GM21723 (cell line): ENCODE data around the gene FGF5.
"Not testable (repeated sequence)": the region's sequence is repeated elsewhere in the genome, so short reads cannot be mapped to it uniquely, and the experiment has no call there.

ENCODE experiments used
- ATAC-seq: cut with Tn5 transposase; IDR thresholded peaks from one replicate; pipeline ENCODE4 v1.9.1; 2021; ENCODE audit warnings: mild to moderate bottlenecking, moderate library complexity; ENCODE audit not compliant: unreplicated experiment

FGF5 gene

DNA sequence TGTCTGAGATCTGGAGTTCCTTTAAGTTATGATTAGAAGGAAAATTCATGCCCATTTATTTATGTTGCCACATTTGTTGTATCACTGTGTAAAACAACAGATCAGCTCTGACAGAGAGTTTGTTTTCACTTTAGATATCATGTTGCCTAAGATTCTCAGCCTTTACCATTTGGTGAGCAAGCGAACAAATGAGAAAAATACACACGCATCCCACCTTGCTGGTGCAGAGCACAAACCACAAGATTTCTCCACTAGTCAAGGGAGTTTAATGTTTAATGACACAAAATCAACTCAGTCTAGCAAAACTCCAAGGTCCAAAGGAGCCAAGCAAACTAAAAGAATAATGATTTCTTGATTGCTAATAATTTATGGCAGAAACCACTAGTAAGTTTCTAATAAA, 27.7 kb downstream of the FGF5 start:
- no peak for ATAC-seq

DNA sequence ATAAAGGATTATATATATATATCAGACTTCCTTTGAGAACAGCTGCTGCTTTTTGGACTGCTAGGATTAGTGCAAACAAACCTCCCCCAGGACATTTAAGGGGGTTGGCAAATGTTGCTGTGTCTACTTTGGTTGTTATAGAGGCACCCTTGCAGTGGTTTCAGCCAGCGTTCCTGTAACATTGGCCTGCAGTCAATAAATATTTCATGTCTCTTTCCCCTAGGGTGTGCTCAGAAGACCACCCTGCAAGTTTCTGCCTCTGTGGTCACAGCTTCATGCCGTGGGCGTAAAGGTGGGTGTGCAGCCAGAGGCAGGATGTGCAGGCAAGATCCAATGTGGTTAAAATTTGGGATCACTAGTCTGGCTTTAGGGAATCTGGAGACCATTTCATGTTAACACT, 28.9 kb downstream of the FGF5 start:
- ATAC-seq: no peak

DNA sequence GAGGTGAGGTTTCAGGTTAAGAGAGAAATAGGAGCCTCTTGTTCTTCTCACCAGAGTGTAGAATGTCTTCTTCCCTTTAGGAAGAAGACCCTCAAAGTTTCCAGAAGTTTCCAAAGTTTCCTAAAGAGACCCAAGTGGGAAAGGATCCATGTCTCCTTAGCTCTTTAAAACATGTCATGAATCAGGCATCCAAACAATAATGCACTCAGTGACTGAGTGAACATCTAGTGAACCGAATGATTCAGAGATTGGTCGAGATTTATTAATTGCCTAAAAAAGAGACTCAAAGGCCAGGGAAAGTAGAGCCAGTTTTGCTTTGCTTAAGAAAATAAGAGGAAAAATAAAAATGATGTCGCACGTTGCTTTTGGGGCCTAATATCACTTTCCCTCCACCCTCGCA, 29.4 kb downstream of the FGF5 start:
- no peak for ATAC-seq

DNA sequence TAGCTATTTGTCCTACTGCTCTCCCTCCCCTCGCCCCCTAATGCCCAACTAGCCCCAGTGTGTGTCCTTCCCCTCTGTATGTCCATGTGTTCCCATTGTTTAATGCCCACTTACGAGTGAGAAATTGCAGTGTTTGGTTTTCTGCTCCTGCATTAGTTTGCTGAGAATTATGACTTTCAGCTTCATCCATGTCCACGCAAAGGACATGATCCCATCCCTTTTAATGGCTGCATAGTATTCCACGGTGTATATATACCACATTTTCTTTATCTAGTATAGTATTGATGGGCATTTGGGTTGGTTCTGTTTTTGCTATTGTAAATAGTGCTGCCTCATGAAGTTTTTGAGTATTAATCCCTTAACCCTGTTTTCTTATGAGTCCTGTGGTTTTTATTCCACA, 35.4 kb downstream of the FGF5 start:
- ATAC-seq: no peak

DNA sequence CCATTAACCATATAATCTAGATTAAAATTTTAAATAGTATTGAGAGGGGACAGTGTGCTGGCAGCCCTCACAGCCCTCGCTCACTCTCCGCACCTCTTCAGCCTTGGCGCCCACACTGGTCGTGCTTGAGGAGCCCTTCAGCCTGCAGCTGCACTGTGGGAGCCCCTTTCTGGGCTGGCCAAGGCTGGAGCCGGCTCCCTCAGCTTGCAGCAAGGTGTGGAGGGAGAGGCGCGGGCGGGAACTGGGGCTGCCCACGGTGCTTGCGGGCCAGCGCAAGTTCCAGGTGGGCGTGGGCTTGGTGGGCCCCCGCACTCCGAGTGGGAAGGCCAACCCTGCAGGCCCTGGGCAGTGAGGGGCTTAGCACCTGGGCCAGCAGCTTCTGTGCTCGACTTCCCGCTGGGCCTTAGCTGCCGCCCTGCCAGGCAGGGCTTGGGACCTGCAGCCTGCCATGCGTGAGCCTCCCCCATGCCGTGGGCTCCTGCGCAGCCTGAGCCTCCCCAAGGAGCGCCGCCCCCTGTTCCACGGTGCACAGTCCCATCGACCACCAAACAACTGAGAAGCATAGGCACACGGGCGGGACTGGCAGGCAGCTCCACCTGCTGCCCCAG, 36.3 kb downstream of the FGF5 start:
- no peak for ATAC-seq

DNA sequence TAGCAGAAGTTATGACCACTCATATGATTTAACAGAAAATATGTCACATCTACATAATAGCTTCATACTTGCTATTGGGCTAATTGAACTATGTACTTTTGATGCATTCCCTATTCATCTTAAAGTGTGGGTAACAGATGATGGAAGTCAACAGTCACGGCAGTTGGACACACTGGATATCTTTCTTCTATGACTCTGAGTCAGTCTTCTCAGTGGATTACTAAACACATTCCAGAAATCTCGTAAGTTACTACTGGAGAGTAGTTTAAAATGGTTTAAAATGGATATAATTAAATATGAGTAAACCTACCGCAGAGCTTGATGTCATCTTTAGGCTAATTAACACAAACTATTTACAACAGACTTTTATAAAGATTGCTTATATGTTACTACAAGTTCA, 39.0 kb downstream of the FGF5 start:
- no peak for ATAC-seq

DNA sequence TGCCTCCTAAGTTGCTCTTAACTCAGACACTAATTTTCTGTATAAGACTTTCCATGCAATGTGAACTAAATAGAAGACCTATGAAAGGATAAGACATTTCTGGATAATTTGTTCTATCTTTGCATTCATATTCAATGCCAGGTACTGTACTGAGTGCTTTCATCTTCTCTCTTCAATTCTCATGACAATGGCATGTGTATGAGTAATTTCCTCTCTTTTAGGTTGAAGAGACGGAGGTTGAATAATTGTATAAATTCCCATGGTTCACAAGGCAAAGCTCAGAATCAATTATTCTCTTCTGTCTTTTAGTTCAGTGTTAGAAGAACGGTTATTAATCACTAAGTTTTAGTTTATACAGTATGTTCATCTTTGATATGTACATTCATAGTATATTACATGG, 39.8 kb downstream of the FGF5 start:
- no peak for ATAC-seq

DNA sequence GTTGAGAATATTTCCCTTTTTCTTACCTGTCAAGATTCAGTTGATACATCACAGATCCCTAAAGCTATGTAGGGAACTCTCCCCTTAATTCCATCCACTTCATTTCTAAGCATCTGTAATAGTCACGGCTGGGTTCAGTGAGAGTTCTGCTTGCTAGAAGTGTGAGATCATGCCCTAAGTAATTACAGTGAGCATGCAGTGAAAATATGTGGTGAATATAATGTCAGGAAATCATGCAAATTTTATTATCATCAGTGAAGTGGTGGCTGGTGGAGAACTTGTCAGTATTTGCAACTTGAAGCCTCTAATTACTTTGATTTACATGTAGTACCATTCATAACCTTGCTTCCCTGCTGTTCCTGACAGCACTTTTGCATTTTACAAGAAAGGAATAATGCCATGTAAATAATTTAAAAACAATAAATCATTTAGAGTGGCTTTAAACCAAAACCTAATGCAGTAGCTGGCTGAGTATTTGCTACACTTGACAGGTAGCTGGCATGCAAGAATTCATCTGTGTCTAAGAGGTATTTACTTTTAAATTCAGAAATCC, 40.8 kb downstream of the FGF5 start:
- ATAC-seq: no peak

DNA sequence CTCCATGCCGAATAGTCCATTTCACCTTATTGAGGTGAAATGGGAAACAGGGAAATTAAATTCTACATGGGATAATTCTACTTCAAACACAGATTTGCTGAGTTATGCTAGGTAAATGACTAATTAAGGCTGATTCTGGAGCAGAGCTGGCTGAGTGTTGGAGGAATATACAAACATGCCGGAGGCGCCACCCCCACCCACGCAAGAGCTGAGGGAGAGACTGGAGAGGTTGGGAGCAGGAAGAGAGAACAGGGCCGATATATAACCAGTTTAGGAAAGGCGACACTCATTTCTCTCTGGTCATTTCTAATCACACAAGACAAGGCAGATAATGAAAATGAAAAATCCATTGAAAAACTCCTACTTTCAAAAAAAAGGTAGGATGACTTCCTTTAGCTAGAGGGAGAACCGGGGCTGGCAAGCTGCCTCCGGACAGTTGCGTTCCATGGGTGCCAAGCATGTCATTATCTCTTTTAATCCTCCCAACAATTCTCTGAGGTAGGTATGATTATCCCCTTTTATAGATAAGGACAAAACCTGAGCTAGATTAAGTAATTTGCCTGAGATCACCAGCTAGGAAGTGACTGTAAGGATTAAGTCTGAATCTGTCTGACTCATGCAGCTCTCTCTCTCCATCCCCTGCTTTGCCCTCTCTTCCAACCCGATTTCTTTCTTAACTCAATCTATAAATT, 41.5 kb downstream of the FGF5 start:
- no peak for ATAC-seq

DNA sequence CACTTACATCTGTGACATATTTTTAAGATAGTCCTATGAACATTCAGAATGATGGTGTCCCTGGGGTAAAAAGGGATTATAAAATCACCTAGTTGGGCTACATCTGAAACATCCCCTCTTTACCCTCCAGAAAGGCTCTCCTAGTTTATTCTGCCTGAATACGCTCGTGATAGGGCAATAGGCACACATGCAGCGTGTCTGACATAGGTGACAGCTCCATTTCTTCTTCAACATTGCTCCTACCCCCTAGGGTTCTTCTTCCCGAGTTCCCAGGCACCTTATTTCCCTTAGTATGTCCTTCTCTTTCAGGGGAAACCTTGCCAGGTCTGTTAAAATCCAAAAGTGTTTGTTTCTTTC, 42.0 kb downstream of the FGF5 start:
- no peak for ATAC-seq

DNA sequence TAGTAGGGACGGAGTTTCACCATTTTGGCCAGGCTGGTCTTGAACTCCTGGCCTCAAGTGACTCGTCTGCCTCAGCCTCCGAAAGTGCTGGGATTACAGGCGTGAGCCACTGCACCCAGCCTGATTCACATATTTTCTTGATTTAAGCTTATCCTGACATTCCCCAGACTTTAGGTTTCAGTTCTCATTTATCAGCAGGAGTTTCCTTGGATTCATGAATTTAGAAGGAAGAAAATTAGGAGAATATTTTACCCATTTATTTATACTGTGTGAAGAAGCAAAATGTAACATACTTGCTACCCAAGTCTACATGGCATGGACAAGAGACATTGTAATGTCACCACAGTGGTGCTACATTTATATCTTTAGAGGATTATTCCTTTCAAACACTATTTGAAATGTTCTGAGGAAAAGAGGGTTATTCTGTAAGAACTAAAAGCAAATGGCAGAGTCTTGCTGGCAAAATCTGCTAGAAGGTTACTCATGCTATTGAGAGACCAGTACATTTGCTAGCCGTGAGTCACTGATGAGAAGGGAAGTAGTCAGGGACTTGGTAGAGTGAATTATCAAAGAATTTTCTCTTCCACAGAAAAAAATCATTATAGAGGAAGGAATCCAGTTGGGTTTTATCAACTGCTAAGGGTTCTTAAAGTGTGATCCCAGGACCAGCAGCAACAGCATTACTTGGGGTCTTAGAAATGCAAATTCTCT, 43.0 kb downstream of the FGF5 start:
- no peak for ATAC-seq

DNA sequence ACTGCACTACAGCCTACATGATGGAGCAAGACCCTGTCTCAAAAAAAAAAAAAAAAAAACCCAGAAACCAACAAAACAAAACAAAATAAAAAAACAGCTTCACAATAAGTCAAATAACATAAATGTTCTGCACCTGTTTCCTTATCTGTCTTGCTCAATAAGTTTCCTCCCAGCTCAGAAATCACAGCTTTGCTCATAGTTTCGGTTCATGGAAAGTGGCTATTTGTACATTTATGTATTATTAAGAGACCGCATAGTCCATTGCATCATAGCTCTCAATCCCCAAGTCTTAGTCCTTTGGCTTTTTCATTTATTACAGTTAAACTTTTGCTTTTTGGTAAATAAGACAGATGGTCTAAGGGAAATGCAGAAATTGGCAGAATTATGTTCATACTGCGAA, 44.7 kb downstream of the FGF5 start:
- ATAC-seq: no peak

DNA sequence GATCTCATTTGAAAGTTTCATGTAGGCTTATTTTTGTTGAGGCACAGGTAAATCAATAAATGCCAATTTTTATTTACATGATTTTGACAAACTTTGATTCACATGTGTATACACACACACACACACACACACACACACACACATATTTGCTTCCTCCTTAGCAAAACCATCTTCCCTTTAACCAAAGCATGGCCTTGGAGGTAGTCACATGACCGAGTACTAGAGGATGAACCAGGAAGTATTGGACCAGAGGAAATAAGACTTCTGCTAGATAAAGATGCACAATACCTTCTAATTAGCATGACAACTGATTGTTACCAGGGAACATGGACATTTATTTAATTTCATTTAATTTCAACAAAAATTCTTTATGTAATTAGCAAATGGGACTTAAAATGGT, 45.7 kb downstream of the FGF5 start:
- no peak for ATAC-seq

DNA sequence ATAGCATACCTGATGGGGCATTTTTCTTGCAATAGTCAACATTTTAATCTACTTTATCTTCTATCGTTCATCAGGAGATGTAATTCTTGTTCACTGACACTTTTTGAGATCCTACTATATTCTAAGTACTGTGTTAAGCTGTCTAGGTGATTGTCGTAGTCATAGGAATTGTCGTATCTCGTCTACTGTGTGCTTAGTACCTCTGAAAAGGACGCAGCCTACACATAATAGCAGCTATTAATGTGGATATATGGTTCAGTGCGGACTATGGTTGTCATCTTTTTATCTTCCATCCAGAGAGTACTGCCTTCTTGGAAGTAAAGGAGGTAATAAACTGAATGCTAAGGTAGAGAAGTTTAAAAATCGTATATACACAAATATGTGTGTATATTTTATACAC, 47.2 kb downstream of the FGF5 start:
- ATAC-seq: no peak

DNA sequence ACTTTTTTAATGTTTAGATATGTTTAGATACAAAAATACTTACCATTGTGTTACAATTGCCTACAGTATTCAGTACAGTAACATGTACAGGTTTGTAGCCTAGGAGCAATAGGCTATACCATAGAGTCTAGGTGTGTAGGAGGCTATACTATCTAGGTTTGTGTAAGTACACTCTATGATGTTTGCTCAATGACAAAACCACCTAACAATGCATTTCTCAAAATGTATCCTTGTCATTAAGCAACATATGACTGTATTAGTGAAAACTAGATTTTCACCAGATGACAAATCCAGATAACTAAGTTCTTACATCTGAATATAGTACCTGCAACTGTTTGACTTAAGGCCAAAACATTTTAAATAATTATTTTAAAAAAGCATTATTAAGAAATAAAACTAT, 49.4 kb downstream of the FGF5 start:
- not testable (repeated sequence) for ATAC-seq

DNA sequence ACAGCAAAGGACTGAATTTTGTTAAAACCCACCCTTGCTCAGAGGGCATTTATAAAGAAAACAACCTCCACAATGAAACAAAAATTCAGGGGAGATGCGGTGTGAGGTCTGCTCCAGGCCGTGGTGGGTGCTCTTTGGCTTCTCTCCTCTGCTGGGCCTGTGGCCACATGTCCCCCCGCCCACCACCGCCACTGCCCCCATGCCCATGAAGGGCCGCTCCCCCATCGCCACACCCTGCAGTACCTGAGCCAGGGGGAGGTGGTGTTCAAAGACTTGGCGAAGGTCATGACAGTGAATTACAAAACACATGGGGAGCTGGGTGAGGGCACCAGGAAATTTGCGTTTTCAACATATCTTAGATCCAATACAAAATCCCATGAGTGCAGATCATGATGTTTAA, 54.9 kb downstream of the FGF5 start:
- no peak for ATAC-seq

DNA sequence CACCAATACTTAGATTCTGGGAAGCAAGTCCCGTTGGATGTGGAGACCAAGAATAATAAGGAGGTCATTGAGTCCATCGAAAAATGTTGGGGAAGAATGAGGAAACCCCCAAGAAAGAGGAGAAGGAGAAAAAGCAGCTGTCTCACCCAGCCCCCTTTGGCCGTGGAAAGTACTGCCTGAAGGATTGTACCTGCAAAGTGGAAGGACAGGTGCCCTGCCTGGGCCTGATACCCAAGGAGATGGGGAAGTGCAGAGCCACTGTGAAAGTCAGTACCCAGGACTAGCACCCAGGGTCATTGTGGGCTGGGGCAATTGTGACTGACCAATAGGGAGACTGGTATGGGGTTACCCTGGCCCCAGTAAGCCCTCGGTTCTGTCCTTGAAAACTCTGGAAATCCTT, 55.3 kb downstream of the FGF5 start:
- no peak for ATAC-seq

DNA sequence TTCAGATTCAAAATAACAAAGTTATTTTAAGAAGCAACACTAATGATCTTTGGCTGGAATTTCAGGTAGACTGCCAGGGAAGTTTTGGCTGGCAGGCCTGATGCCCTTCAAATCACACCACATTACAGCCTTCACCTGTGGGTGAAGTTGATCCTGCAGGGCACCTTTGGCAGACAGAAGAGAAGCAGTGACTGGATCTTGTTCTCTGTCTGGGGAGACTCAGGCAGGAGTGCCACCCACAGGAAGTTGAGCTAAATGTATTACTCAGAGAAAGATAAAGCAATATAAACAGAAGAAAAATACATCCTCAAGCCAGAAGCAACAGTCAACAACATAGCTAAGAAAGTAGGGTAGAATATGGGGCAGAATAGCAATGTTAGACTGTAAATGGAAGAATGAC, 56.3 kb downstream of the FGF5 start:
- no peak for ATAC-seq

DNA sequence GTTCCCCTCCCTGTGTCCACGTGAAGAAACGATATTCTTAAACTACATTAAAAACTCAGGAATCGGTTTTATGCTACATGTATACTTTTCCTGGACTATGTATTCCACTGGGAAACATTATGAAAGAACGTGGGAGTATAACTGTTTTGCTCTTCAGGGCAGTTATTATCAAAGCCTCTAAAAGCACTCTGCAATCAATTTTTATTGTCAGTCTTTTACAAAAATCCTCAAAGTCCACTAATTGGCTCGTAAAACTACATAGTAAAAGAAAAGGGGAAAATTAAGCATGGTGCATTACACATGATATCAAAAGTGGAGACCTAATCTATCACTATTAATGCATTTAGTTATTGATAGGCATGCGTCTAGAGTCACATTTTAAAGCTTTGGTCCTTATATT, 57.7 kb downstream of the FGF5 start:
- no peak for ATAC-seq

DNA sequence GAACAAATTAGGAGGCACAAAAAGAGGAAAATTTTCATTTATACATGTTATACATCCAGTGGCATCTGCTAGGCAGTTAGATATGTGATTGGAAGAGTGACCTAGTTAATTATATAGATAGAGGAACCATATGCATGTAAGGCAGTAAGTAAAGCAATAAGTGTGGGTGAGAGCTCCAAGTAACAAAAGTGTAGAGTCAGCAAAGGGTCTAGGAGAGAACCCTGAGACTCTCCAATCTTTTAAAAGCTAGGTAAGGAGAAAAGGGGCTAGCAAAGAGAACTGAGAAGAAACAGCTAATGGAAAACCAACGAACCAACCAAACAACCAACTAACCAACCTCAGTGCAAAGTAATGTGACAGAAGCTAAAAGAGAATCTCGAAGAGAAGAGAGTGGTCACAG, 65.2 kb downstream of the FGF5 start:
- ATAC-seq: no peak

DNA sequence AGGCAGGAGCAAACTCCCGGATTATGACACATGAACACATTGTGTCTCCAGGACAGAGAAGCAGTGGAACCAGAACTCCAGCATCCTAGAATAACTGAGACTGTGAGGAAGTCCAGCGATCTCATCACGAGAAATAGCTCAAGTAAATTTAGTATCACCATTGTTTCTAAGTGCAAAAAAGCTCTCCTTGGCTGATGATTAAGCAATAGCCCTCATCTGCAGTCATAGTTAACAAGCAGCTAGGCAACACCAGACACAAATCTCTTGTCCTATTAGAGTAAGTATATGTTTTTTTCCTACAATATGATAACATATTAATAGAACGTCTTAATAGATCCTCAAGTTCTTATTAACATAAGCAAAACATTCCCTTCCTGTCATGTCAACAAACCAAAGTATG, 66.7 kb downstream of the FGF5 start:
- ATAC-seq: no peak

DNA sequence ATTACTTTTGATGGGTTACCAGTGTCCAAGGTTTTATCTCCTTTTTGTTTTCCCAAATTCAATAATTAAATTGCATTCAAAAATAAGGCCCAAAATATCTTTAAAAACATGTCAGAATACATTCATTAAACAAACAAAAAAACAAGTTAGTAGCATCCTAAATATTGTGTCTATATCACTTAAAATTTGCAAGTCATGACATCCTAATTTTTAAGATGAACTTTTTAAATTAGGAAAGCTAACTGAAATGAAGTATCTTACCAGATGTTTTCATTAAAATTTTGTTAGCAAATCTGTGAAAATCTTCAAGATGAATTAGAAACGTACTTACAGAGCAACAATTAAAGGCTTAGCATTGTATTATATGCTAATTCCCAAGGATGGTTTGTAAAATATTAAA, 68.1 kb downstream of the FGF5 start:
- ATAC-seq: no peak
